HEK293 (cell line): ENCODE data around the gene PHACTR2.
"Not testable (repeated sequence)": the region's sequence is repeated elsewhere in the genome, so short reads cannot be mapped to it uniquely, and the experiment has no call there.

Source experiments
- CTCF ChIP-seq: fragments of 450-650 bp; formaldehyde crosslinking; IDR thresholded peaks from 2 replicates; pipeline ENCODE4 v1.5.1; 2016; ENCODE audit warnings: missing biosample characterization, missing genetic modification characterization
- KLF1 ChIP-seq: fragments of 450-650 bp; formaldehyde crosslinking; IDR thresholded peaks from 2 replicates; pipeline ENCODE4 v1.5.1; 2016; ENCODE audit warnings: missing biosample characterization, missing genetic modification characterization
- PATZ1 ChIP-seq: fragments of 450-650 bp; formaldehyde crosslinking; IDR thresholded peaks from 2 replicates; pipeline ENCODE4 v1.5.1; 2016; ENCODE audit warnings: missing biosample characterization, missing genetic modification characterization
- PRDM2 ChIP-seq: fragments of 450-650 bp; formaldehyde crosslinking; IDR thresholded peaks from 2 replicates; pipeline ENCODE4 v1.5.1; 2016; ENCODE audit warnings: missing biosample characterization, missing genetic modification characterization, borderline replicate concordance
- ZNF140 ChIP-seq: fragments of 450-650 bp; formaldehyde crosslinking; IDR thresholded peaks from 2 replicates; pipeline ENCODE4 v1.5.1; 2016; ENCODE audit warnings: missing biosample characterization, missing genetic modification characterization
- ZSCAN18 ChIP-seq: fragments of 450-650 bp; formaldehyde crosslinking; IDR thresholded peaks from 2 replicates; pipeline ENCODE4 v1.5.1; 2016; ENCODE audit warnings: missing biosample characterization, missing genetic modification characterization
- ZSCAN30 ChIP-seq: fragments of 450-650 bp; IDR thresholded peaks from 2 replicates; pipeline ENCODE4 v1.5.1; 2018; ENCODE audit warnings: missing biosample characterization, mild to moderate bottlenecking, missing genetic modification characterization, moderate library complexity

GRCh38 chr6:143871202-143871730 is 193.5 kb downstream of the PHACTR2 start:
- TF ChIP-seq ZSCAN30; PRDM2; ZNF140 (tag by site-specific recombination); CTCF (tag by site-specific recombination); ZSCAN18 (tag by site-specific recombination); PATZ1 (tag by site-specific recombination); KLF1: not testable (repeated sequence)
